ENCODE data around the gene COPRS.

Gene COPRS

GRCh38 chr17:31807846-31808245, 51.2 kb downstream of the COPRS start:
- ChIA-PET CTCF (no interaction called here), POLR2A (no interaction called here)
- TF ChIP-seq HDGF (IDR thresholded peaks at IDR 0.05; ENCODE audit: borderline replicate concordance) (no peak), SP1 (IDR thresholded peaks at IDR 0.05) (no peak), ZNF384 (IDR thresholded peaks at IDR 0.05) (no peak), TARDBP (IDR thresholded peaks at IDR 0.05) (no peak), FOXA1 (IDR thresholded peaks at IDR 0.05) (no peak), ARNT (IDR thresholded peaks at IDR 0.05) (no peak), SUZ12 (IDR thresholded peaks at IDR 0.05) (no peak), PKNOX1 (IDR thresholded peaks at IDR 0.05) (no peak), FOXK2 (IDR thresholded peaks at IDR 0.05) (no peak)
- DNase-seq (ENCODE audit: extremely low spot score), result no peak

- TF ChIP-seq SP1 (IDR thresholded peaks at IDR 0.05), result no peak
- 0 out of 2 replicates have a peak, but pooled peaks have one; percentile 11 for TF ChIP-seq ZNF384 (IDR thresholded peaks at IDR 0.05)
- ChIA-PET CTCF (no interaction called here), POLR2A (no interaction called here)
- no peak for DNase-seq (ENCODE audit: extremely low spot score)
These were observed 52.1 kb downstream of the COPRS start for GRCh38 chr17:31806921-31807320.

- DNase-seq (ENCODE audit: extremely low spot score), result no peak
- TF ChIP-seq LEF1 (IDR thresholded peaks at IDR 0.05; ENCODE audit: borderline replicate concordance) (no peak), SP1 (IDR thresholded peaks at IDR 0.05) (no peak), ARNT (IDR thresholded peaks at IDR 0.05) (no peak), FOXA1 (IDR thresholded peaks at IDR 0.05) (no peak), FOXM1 (IDR thresholded peaks at IDR 0.05; ENCODE audit: borderline replicate concordance) (no peak)
- POLR2A ChIA-PET, result no interaction called here
- CTCF ChIA-PET, result no interaction called here
These were observed 55.4 kb downstream of the COPRS start for GRCh38 chr17:31803494-31804213.

GRCh38 chr17:31802502-31802901, 56.5 kb downstream of the COPRS start:
- peak; percentile 16 for DNase-seq (ENCODE audit: extremely low spot score)
- TF ChIP-seq ARNT (IDR thresholded peaks at IDR 0.05) (no peak), TARDBP (IDR thresholded peaks at IDR 0.05) (no peak), BHLHE40 (IDR thresholded peaks at IDR 0.05; ENCODE audit: borderline replicate concordance) (no peak), NFRKB (IDR thresholded peaks at IDR 0.05) (no peak), FOXK2 (IDR thresholded peaks at IDR 0.05) (no peak), L3MBTL2 (conservative IDR thresholded peaks at IDR 0.05) (no peak), PKNOX1 (IDR thresholded peaks at IDR 0.05) (no peak), ZNF384 (IDR thresholded peaks at IDR 0.05) (no peak), SUZ12 (IDR thresholded peaks at IDR 0.05) (no peak), SP1 (IDR thresholded peaks at IDR 0.05) (no peak)
- POLR2A ChIA-PET, result no interaction called here
- CTCF ChIA-PET, result interaction anchor here (0.9 kb wide), 1 partner anchor 40 kb away, joined by 3 read pairs; no protein-coding TSS in a partner anchor
